SK-N-SH (cell line): Measurements from ENCODE around the gene SORBS1. TPM values are rescaled to one million over a fixed set of nuclear protein-coding genes. Genes with fewer than 3 reads are reported as not detected.

Experiments used
- CTCF ChIA-PET: fragments of 300-600, 350-600 bp; formaldehyde crosslinking; extraction: SDS; loops from one replicate; lab custom pipeline; 2021; lab: Yijun Ruan, JAX
- POLR2A ChIA-PET: fragments of 350-600 bp; sonication (Branson Sonifier 250); formaldehyde crosslinking; extraction: SDS; loops from one replicate; lab custom pipeline; 2020; ENCODE audit warnings: antibody characterized with exemption, inconsistent platforms; lab: Yijun Ruan, JAX
- DNase-seq: peaks from one replicate; pipeline ENCODE4 v3.0.0; 2012
- H2AFZ ChIP-seq: fragments of 200-600 bp; sonication (generic); 2 replicates; pipeline ENCODE4 v1.8.1; 2016; ENCODE audit warnings: antibody characterized with exemption, mild to moderate bottlenecking, low read depth
- H3F3A ChIP-seq: fragments of 200-600 bp; sonication (generic); replicated peaks from 2 replicates; pipeline ENCODE3; 2016; ENCODE audit warnings: antibody characterized with exemption, mild to moderate bottlenecking; ENCODE audit not compliant: insufficient read depth
- H3K27ac ChIP-seq, 2 experiments: fragments of 200-500 bp in 1 of 2; fragments of 200-600 bp in 1 of 2; sonication (Bioruptor generic) in 1 of 2; sonication (generic), shearing (Covaris generic) in 1 of 2; 2 replicates each; pipeline versions ENCODE4 v1.5.1 to v1.6.1; 2014 to 2016; ENCODE audit warnings: low read depth in 2 of 2, inconsistent platforms in 1 of 2, low read length in 1 of 2, mild to moderate bottlenecking in 1 of 2, mixed read lengths in 1 of 2
- H3K27me3 ChIP-seq: fragments of 200-600 bp; sonication (generic), shearing (Covaris generic); 2 replicates; pipeline ENCODE4 v1.6.1; 2016; ENCODE audit warnings: mixed run types; ENCODE audit not compliant: insufficient read depth
- H3K36me3 ChIP-seq, 2 experiments: fragments of 200-500 bp in 1 of 2; fragments of 200-600 bp in 1 of 2; sonication (Bioruptor generic) in 1 of 2; sonication (generic) in 1 of 2; replicated peaks in 1 of 2; 2 replicates each; pipeline versions ENCODE3 to v1.5.1; 2014 to 2016; ENCODE audit warnings: low read length in 1 of 2, mild to moderate bottlenecking in 1 of 2; ENCODE audit not compliant: insufficient read depth in 2 of 2, control insufficient read depth in 1 of 2
- H3K4me1 ChIP-seq, 2 experiments: fragments of 200-500 bp in 1 of 2; fragments of 200-600 bp in 1 of 2; sonication (Bioruptor generic) in 1 of 2; sonication (generic), shearing (Covaris generic) in 1 of 2; 2 replicates each; pipeline versions ENCODE4 v1.5.1 to v1.6.1; 2014 to 2016; ENCODE audit warnings: low read depth in 1 of 2, low read length in 1 of 2, mixed run types in 1 of 2; ENCODE audit not compliant: insufficient read depth in 2 of 2, control insufficient read depth in 1 of 2
- H3K4me2 ChIP-seq: fragments of 200-600 bp; sonication (generic), shearing (Covaris generic); 2 replicates; pipeline ENCODE4 v1.6.1; 2017; ENCODE audit warnings: mixed run types
- H3K4me3 ChIP-seq, 2 experiments: fragments of 200-500 bp in 1 of 2; fragments of 200-600 bp in 1 of 2; sonication (Bioruptor generic) in 1 of 2; sonication (generic), shearing (Covaris generic) in 1 of 2; 2 replicates each; pipeline versions ENCODE4 v1.5.1 to v1.8.1; 2014 to 2016; ENCODE audit warnings: low read depth in 2 of 2, inconsistent platforms in 1 of 2, low read length in 1 of 2, mild to moderate bottlenecking in 1 of 2, mixed read lengths in 1 of 2, moderate library complexity in 1 of 2
- H3K79me2 ChIP-seq: fragments of 200-600 bp; sonication (generic); 2 replicates; pipeline ENCODE4 v1.8.1; 2017; ENCODE audit warnings: mild to moderate bottlenecking; ENCODE audit not compliant: insufficient read depth
- H3K9ac ChIP-seq: fragments of 200-600 bp; sonication (generic); 2 replicates; pipeline ENCODE4 v1.6.1; 2017; ENCODE audit warnings: mixed run types
- H3K9me2 ChIP-seq: fragments of 200-600 bp; sonication (generic); 2 replicates; pipeline ENCODE4 v1.6.1; 2017; ENCODE audit warnings: mixed run types
- H3K9me3 ChIP-seq: fragments of 200-600 bp; sonication (generic); 2 replicates; pipeline ENCODE4 v1.6.1; 2017; ENCODE audit warnings: mixed run types, mild to moderate bottlenecking, moderate library complexity
- H4K20me1 ChIP-seq: fragments of 200-600 bp; sonication (generic); 2 replicates; pipeline ENCODE4 v1.6.1; 2017; ENCODE audit warnings: mild to moderate bottlenecking, mixed run types; ENCODE audit not compliant: insufficient read depth
- EP300 ChIP-seq, 2 experiments: IDR thresholded peaks; 2 replicates each; pipeline versions ENCODE4 v1.4.0 to v1.6.1; 2012; ENCODE audit warnings: borderline replicate concordance in 1 of 2, low read depth in 1 of 2, low read length in 1 of 2
- FOSL2 ChIP-seq: IDR thresholded peaks from 2 replicates; pipeline ENCODE4 v1.4.0; 2012; ENCODE audit warnings: low read depth, mild to moderate bottlenecking, moderate library complexity, borderline replicate concordance
- FOXM1 ChIP-seq: IDR thresholded peaks from 2 replicates; pipeline ENCODE4 v1.4.0; 2012; ENCODE audit warnings: low read depth, mild to moderate bottlenecking
- GABPA ChIP-seq: IDR thresholded peaks from 2 replicates; pipeline ENCODE4 v1.4.0; 2012; ENCODE audit warnings: low read depth, mild to moderate bottlenecking
- JUND ChIP-seq: IDR thresholded peaks from 2 replicates; pipeline ENCODE4 v1.4.0; 2012
- MXI1 ChIP-seq: IDR thresholded peaks from 2 replicates; pipeline ENCODE4 v1.6.1; 2012; ENCODE audit warnings: mild to moderate bottlenecking, low read depth, low read length, improper control_type of control experiment
- NFIC ChIP-seq: IDR thresholded peaks from 2 replicates; pipeline ENCODE4 v1.4.0; 2012; ENCODE audit warnings: borderline replicate concordance
- NRF1 ChIP-seq: IDR thresholded peaks from 2 replicates; pipeline ENCODE4 v1.6.1; 2012; ENCODE audit warnings: low read depth, mild to moderate bottlenecking, low read length
- POLR2AphosphoS5 ChIP-seq: IDR thresholded peaks from 2 replicates; pipeline ENCODE4 v1.6.1; 2012; ENCODE audit warnings: low read depth, low read length
- RFX5 ChIP-seq: IDR thresholded peaks from 2 replicates; pipeline ENCODE4 v1.6.1; 2012; ENCODE audit warnings: mild to moderate bottlenecking, improper control_type of control experiment, low read length
- RXRA ChIP-seq: IDR thresholded peaks from 2 replicates; pipeline ENCODE4 v1.4.0; 2012; ENCODE audit warnings: low read depth, mild to moderate bottlenecking, borderline replicate concordance
- SIN3A ChIP-seq: IDR thresholded peaks from 2 replicates; pipeline ENCODE4 v1.6.1; 2012; ENCODE audit warnings: low read depth, mild to moderate bottlenecking, low read length, moderate library complexity, borderline replicate concordance
- TCF12 ChIP-seq: IDR thresholded peaks from 2 replicates; pipeline ENCODE4 v1.4.0; 2012
- TEAD4 ChIP-seq: IDR thresholded peaks from 2 replicates; pipeline ENCODE4 v1.4.0; 2012; ENCODE audit warnings: mild to moderate bottlenecking, borderline replicate concordance; ENCODE audit not compliant: insufficient read depth
- WGBS: methylation state at CpG from one replicate; pipeline ENCODE4 v1.1.6; 2017; ENCODE audit warnings: low lambda C conversion rate; 5-methylcytosine and 5-hydroxymethylcytosine counted together
- polyA plus RNA-seq, 3 experiments: library from polyadenylated mRNA; depleted of rRNA; stranded (reverse); fragments of >200 nt; gene quantifications; 2 replicates each; pipeline ENCODE4 v1.2.3, GENCODE V29; 2012
- TF ChIP-seq, protein P1 (sequence below): fragments of 150-350 bp; IDR thresholded peaks from 2 replicates; pipeline ENCODE4 v1.6.1; 2017; ENCODE audit warnings: antibody characterized with exemption, low read length, low read depth, borderline replicate concordance
- TF ChIP-seq, protein P2 (sequence below): IDR thresholded peaks from 2 replicates; pipeline ENCODE4 v1.4.0; 2012; ENCODE audit warnings: low read depth, borderline replicate concordance
- TF ChIP-seq, protein P3 (sequence below): IDR thresholded peaks from 2 replicates; pipeline ENCODE4 v1.4.0; 2012; ENCODE audit warnings: low read depth

SORBS1 gene
- polyA plus RNA-seq, 1 of the 3 experiments (the other 2 are of a cell fraction): 0.36 TPM

DNA sequence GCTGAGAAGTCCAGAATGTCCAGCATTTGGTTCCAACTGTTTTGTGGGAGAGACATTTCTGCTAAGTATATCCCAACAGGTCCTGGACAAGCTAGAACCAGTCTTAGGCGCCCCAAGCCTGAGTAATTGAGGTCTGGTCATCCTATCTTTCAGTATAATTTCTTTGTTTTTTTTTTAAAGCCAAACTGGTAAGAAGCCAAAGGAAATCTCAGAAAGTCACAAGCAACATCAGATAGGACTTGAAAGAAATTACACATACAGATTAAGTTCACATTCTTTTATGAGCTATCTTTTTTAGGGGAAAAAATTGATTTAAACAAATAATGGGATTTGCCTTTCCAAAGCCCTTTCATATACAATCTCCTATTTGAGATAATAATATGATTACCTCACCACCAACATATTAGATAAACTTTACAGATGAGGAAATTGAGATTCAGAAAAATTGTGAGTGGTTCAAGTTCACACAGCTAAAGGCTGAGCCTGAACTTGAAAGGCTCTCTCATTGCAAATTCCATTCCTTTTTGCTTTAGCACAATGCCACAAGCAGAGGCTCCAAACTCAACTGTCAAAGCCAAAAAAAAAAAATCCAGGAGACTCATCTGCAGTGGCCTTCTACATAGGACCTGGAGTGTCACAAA is 285.3 kb downstream of the SORBS1 start:
- ChIA-PET POLR2A (no interaction called here), CTCF (interaction anchor here (0.6 to 2.9 kb wide), 2 partner anchors 22 to 87 kb away, joined by 3 to 13 read pairs; no protein-coding TSS in a partner anchor)
- H3K27ac ChIP-seq: peak overlapping the region in 1 of 2 experiments; percentile 92; a peak in 3 of 4 replicates
- H2AFZ ChIP-seq: no peak overlapping the region
- H3K9ac ChIP-seq: peak overlapping the region; percentile 42; the same call in 1 of the 2 replicates
- no peaks in the 10 kb centered on the region for H4K20me1 ChIP-seq
- WGBS: 69% methylated on average over 1 of the region's 1 CpG
- no peaks in the 10 kb centered on the region for H3K9me3 ChIP-seq
- peaks cover 2 to 32% of the 10 kb centered on the region in 2 experiments; a peak in 2 of 4 replicates for H3K4me1 ChIP-seq
- H3K4me2 ChIP-seq: peak overlapping the region; percentile 33
- peaks cover 90% of the 10 kb centered on the region for H3K79me2 ChIP-seq
- TF ChIP-seq EP300 (IDR thresholded peaks at IDR 0.05; ENCODE audit: borderline replicate concordance in 1 of 2, low read depth in 1 of 2, low read length in 1 of 2) (no peak), RFX5 (no peak), NFIC (peak; percentile 41; the same call in 1 of the 2 replicates)
- no peaks in the 10 kb centered on the region for H3K9me2 ChIP-seq
- no peak for DNase-seq
- H3K4me3 ChIP-seq: no peak overlapping the region
- H3K27me3 ChIP-seq: no peaks in the 10 kb centered on the region
- peaks cover 0 to 2% of the 10 kb centered on the region in 2 experiments for H3K36me3 ChIP-seq
- peaks cover 37% of the 10 kb centered on the region for H3F3A ChIP-seq

DNA sequence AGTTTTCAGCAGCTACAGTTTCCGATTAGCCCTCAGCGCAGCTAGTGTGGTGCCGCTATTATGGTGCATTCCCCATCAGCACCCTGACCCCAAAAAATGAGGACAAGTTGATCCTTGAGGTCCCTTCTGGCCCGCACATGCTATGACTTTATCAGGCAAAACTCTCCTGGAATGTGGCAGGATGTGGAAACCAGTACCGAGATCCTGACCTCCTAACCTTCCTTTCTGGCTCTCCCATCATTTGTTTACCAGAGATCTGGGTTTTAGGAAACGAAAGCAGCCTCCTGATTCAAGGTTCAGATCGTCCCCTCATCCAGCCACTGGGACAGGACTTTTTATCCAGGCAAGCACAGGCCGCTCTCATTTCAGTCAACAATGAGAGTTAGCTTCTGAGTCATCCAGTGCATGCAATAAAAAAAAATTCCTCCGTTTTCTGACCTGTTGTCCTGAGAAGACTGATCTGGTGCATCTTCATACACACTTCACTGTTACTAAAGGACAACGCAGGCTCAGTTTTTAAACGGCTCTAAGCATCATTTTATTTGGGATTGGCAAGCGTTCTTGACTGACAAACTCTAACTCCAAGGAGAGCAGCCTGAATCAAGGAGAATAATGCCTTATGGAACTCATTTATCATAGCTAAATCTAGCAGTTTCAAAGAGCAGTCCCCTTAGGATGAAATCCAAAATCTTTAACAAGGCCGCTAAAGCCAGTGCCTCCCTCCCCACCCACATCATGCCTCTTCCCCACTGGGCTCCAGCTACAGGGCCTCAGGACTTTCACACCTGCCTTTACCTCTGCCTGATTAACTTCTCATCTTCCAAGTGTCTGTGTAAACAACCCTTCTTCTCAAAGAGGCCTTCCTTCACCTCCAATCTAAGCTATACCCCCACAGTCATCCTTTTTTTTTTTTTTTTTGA is 287.5 kb downstream of the SORBS1 start:
- H3K9me3 ChIP-seq: no peaks in the 10 kb centered on the region
- ChIA-PET POLR2A (no interaction called here), CTCF (interaction anchor here (0.8 to 2.9 kb wide), 3 partner anchors 27 to 89 kb away, joined by 4 to 13 read pairs (median 4); no protein-coding TSS in a partner anchor)
- H3K9me2 ChIP-seq: no peaks in the 10 kb centered on the region
- H3K4me2 ChIP-seq: peak overlapping the region; percentile 54; the same call in 1 of the 2 replicates
- H3K79me2 ChIP-seq: peaks cover 71% of the 10 kb centered on the region
- H4K20me1 ChIP-seq: no peaks in the 10 kb centered on the region
- peak overlapping the region; percentile 43 to 92; a peak in 3 of 4 replicates for H3K27ac ChIP-seq
- 30% methylated on average over 9 of the region's 13 CpGs for WGBS
- peak overlapping the region; percentile 59; the same call in 1 of the 2 replicates for H3K9ac ChIP-seq
- peak overlapping the region; percentile 76; the same call in 1 of the 2 replicates for H2AFZ ChIP-seq
- TF ChIP-seq FOSL2 (peak; percentile 72; the same call in 1 of the 2 replicates), TCF12 (peak; percentile 16; the same call in 1 of the 2 replicates), NRF1 (no peak), RXRA (peak; percentile 45), MXI1 (no peak), POLR2AphosphoS5 (0 out of 2 replicates have a peak, but pooled peaks have one; percentile 18), EP300 (IDR thresholded peaks at IDR 0.05; ENCODE audit: borderline replicate concordance in 1 of 2, low read depth in 1 of 2, low read length in 1 of 2) (0 out of 4 replicates have a peak, but pooled peaks of 1 of the 2 experiments have one; percentile 11), NFIC (0 out of 2 replicates have a peak, but pooled peaks have one; percentile 4), GABPA (no peak), SIN3A (0 out of 2 replicates have a peak, but pooled peaks have one; percentile 13), TEAD4 (0 out of 2 replicates have a peak, but pooled peaks have one; percentile 20), JUND (peak; percentile 51; the same call in 1 of the 2 replicates), FOXM1 (no peak)
- TF ChIP-seq, protein P1, sequence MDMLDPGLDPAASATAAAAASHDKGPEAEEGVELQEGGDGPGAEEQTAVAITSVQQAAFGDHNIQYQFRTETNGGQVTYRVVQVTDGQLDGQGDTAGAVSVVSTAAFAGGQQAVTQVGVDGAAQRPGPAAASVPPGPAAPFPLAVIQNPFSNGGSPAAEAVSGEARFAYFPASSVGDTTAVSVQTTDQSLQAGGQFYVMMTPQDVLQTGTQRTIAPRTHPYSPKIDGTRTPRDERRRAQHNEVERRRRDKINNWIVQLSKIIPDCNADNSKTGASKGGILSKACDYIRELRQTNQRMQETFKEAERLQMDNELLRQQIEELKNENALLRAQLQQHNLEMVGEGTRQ: no peak
- TF ChIP-seq, protein P2, sequence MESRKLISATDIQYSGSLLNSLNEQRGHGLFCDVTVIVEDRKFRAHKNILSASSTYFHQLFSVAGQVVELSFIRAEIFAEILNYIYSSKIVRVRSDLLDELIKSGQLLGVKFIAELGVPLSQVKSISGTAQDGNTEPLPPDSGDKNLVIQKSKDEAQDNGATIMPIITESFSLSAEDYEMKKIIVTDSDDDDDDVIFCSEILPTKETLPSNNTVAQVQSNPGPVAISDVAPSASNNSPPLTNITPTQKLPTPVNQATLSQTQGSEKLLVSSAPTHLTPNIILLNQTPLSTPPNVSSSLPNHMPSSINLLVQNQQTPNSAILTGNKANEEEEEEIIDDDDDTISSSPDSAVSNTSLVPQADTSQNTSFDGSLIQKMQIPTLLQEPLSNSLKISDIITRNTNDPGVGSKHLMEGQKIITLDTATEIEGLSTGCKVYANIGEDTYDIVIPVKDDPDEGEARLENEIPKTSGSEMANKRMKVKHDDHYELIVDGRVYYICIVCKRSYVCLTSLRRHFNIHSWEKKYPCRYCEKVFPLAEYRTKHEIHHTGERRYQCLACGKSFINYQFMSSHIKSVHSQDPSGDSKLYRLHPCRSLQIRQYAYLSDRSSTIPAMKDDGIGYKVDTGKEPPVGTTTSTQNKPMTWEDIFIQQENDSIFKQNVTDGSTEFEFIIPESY: no peak
- TF ChIP-seq, protein P3, sequence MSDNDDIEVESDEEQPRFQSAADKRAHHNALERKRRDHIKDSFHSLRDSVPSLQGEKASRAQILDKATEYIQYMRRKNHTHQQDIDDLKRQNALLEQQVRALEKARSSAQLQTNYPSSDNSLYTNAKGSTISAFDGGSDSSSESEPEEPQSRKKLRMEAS: peak; percentile 48; the same call in 1 of the 2 replicates
- H3K36me3 ChIP-seq: peaks cover 0 to 13% of the 10 kb centered on the region in 2 experiments
- no peaks in the 10 kb centered on the region for H3K27me3 ChIP-seq
- H3F3A ChIP-seq: peaks cover 31% of the 10 kb centered on the region
- DNase-seq: no peak
- H3K4me1 ChIP-seq: peaks cover 5 to 26% of the 10 kb centered on the region in 2 experiments; a peak in 2 of 4 replicates
- H3K4me3 ChIP-seq: peak overlapping the region in 1 of 2 experiments; percentile 23; a peak in 2 of 4 replicates
